Neural cell (in vitro differentiated cells): ENCODE data around the gene ELMO1.

Experiments used
- EZH2 ChIP-seq: fragments of 200-600, 300-800 bp; shearing (Covaris generic), sonication (generic); IDR thresholded peaks from 2 replicates; pipeline ENCODE4 v1.6.1; 2014; ENCODE audit warnings: antibody characterized with exemption, low read length, borderline replicate concordance, mild to moderate bottlenecking; ENCODE audit not compliant: insufficient read depth, poor library complexity, severe bottlenecking
- MXI1 ChIP-seq: fragments of 450-650 bp; conservative IDR thresholded peaks from 2 replicates; pipeline ENCODE4 v1.6.1; 2014; ENCODE audit warnings: antibody characterized with exemption, mild to moderate bottlenecking; ENCODE audit not compliant: poor library complexity, severe bottlenecking
- SMC3 ChIP-seq: fragments of 450-650 bp; conservative IDR thresholded peaks from 2 replicates; pipeline ENCODE4 v1.6.1; 2014; ENCODE audit warnings: antibody characterized with exemption, mild to moderate bottlenecking, moderate library complexity; ENCODE audit not compliant: poor library complexity
- TAF1 ChIP-seq: IDR thresholded peaks from 2 replicates; pipeline ENCODE4 v1.6.1; 2012; ENCODE audit warnings: low read depth
- TF ChIP-seq, protein P1 (sequence below): fragments of 450-650 bp; IDR thresholded peaks from 2 replicates; pipeline ENCODE4 v1.5.1; 2014; ENCODE audit warnings: antibody characterized with exemption, mild to moderate bottlenecking, moderate library complexity; ENCODE audit not compliant: poor library complexity, severe bottlenecking
- TF ChIP-seq, protein P2 (sequence below): IDR thresholded peaks from 2 replicates; pipeline ENCODE4 v1.6.1; 2012; ENCODE audit warnings: borderline replicate concordance

DNA sequence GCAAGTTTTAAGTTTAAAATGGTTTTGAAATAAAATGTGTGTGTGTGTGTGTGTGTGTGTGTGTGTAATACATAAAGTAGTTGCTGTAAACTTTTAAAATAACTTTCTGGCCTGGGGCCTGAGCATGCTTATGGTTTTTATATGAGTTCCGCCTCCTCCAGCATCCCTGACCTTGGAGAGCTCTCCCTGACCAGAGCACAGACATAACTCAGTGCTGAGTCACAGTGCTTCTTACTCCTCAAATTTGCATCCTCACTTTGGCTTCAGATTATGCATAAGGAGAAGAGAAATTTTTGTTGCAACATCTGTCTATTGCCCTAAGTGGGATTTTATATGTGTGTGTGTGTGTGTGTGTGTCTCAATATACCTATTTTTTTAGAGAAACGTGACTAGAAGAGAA is 200.8 kb downstream of the ELMO1 start:
- no peak for TF ChIP-seq SMC3
- TF ChIP-seq MXI1 = no peak
- TF ChIP-seq, protein P1, sequence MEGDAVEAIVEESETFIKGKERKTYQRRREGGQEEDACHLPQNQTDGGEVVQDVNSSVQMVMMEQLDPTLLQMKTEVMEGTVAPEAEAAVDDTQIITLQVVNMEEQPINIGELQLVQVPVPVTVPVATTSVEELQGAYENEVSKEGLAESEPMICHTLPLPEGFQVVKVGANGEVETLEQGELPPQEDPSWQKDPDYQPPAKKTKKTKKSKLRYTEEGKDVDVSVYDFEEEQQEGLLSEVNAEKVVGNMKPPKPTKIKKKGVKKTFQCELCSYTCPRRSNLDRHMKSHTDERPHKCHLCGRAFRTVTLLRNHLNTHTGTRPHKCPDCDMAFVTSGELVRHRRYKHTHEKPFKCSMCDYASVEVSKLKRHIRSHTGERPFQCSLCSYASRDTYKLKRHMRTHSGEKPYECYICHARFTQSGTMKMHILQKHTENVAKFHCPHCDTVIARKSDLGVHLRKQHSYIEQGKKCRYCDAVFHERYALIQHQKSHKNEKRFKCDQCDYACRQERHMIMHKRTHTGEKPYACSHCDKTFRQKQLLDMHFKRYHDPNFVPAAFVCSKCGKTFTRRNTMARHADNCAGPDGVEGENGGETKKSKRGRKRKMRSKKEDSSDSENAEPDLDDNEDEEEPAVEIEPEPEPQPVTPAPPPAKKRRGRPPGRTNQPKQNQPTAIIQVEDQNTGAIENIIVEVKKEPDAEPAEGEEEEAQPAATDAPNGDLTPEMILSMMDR = no peak
- TF ChIP-seq, protein P2, sequence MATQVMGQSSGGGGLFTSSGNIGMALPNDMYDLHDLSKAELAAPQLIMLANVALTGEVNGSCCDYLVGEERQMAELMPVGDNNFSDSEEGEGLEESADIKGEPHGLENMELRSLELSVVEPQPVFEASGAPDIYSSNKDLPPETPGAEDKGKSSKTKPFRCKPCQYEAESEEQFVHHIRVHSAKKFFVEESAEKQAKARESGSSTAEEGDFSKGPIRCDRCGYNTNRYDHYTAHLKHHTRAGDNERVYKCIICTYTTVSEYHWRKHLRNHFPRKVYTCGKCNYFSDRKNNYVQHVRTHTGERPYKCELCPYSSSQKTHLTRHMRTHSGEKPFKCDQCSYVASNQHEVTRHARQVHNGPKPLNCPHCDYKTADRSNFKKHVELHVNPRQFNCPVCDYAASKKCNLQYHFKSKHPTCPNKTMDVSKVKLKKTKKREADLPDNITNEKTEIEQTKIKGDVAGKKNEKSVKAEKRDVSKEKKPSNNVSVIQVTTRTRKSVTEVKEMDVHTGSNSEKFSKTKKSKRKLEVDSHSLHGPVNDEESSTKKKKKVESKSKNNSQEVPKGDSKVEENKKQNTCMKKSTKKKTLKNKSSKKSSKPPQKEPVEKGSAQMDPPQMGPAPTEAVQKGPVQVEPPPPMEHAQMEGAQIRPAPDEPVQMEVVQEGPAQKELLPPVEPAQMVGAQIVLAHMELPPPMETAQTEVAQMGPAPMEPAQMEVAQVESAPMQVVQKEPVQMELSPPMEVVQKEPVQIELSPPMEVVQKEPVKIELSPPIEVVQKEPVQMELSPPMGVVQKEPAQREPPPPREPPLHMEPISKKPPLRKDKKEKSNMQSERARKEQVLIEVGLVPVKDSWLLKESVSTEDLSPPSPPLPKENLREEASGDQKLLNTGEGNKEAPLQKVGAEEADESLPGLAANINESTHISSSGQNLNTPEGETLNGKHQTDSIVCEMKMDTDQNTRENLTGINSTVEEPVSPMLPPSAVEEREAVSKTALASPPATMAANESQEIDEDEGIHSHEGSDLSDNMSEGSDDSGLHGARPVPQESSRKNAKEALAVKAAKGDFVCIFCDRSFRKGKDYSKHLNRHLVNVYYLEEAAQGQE = no peak
- TF ChIP-seq TAF1 = no peak
- TF ChIP-seq EZH2 = no peak
